ENCODE measurements around the gene FXN. TPM values are rescaled to one million over a fixed set of nuclear protein-coding genes. Genes with fewer than 3 reads are reported as not detected.

FXN gene
- total RNA-seq, 2 experiments from 2014 or later: 12.2 to 12.9 TPM

GRCh38 chr9:69115621-69116020 lies 80.1 kb downstream of the FXN start:
- no peak for ATAC-seq (ENCODE audit: poor library complexity)
- H3K36me3 Mint-ChIP-seq (ENCODE audit: low read depth): no peaks in the 10 kb centered on the region

GRCh38 chr9:69118656-69119055 lies 83.1 kb downstream of the FXN start:
- CTCF ChIA-PET: no interaction called here
- no peak for DNase-seq
- no peaks in the 10 kb centered on the region for H3K36me3 ChIP-seq (ENCODE audit: insufficient read depth, low read length)
- TF ChIP-seq CTCF (IDR thresholded peaks at IDR 0.05): no peak
- H3K27ac Mint-ChIP-seq: no peak overlapping the region
- intact Hi-C loops (cut with DNase I, micrococcal nuclease): no loop called here
- POLR2A ChIA-PET: no interaction called here
- H3K27me3 Mint-ChIP-seq: no peaks in the 10 kb centered on the region
- no peaks in the 10 kb centered on the region for H3K27me3 ChIP-seq (ENCODE audit: control insufficient read depth in 1 of 2, insufficient read depth in 2 of 2, low read length in 2 of 2)
- peak overlapping the region; percentile 13 for H3K4me3 Mint-ChIP-seq
- no peaks in the 10 kb centered on the region for H3K9me3 Mint-ChIP-seq
- no peak overlapping the region for H3K27ac ChIP-seq (ENCODE audit: low read depth in 1 of 2, low read length in 2 of 2)
- H3K4me3 ChIP-seq (ENCODE audit: low read length): no peak overlapping the region
- peaks cover 14% of the 10 kb centered on the region for H3K4me1 ChIP-seq (ENCODE audit: insufficient read depth, low read length)
- no peak for ATAC-seq (ENCODE audit: poor library complexity)
- H3K9me3 ChIP-seq (ENCODE audit: control insufficient read depth in 1 of 2, insufficient read depth in 1 of 2, low read length in 2 of 2): no peaks in the 10 kb centered on the region
- H3K36me3 Mint-ChIP-seq (ENCODE audit: low read depth): peaks cover 6% of the 10 kb centered on the region
- H3K4me1 Mint-ChIP-seq (ENCODE audit: low read depth): peaks cover 13% of the 10 kb centered on the region

More at GRCh38 chr9:69115621-69116020, 80.1 kb downstream of the FXN start:
- no peak overlapping the region for H3K27ac ChIP-seq (ENCODE audit: low read depth in 1 of 2, low read length in 2 of 2)
- H3K27me3 ChIP-seq (ENCODE audit: control insufficient read depth in 1 of 2, insufficient read depth in 2 of 2, low read length in 2 of 2): no peaks in the 10 kb centered on the region
- H3K36me3 ChIP-seq (ENCODE audit: insufficient read depth, low read length): no peaks in the 10 kb centered on the region
- peaks cover 3% of the 10 kb centered on the region for H3K4me1 ChIP-seq (ENCODE audit: insufficient read depth, low read length)
- no peak overlapping the region for H3K4me3 ChIP-seq (ENCODE audit: low read length)
- intact Hi-C loops (cut with DNase I, micrococcal nuclease): no loop called here
- Mint-ChIP-seq H3K4me1 (ENCODE audit: low read depth) (no peaks in the 10 kb centered on the region), H3K9me3 (no peaks in the 10 kb centered on the region), H3K4me3 (no peak overlapping the region), H3K27me3 (no peaks in the 10 kb centered on the region), H3K27ac (no peak overlapping the region)
- no peak for DNase-seq
- no peak for TF ChIP-seq CTCF (IDR thresholded peaks at IDR 0.05)
- ChIA-PET CTCF (no interaction called here), POLR2A (no interaction called here)
- no peaks in the 10 kb centered on the region for H3K9me3 ChIP-seq (ENCODE audit: control insufficient read depth in 1 of 2, insufficient read depth in 1 of 2, low read length in 2 of 2)

GRCh38 chr9:69120380-69121154 lies 85.0 kb downstream of the FXN start:
- Mint-ChIP-seq H3K27me3 (no peaks in the 10 kb centered on the region), H3K4me1 (ENCODE audit: low read depth) (peaks cover 13% of the 10 kb centered on the region), H3K27ac (no peak overlapping the region), H3K9me3 (no peaks in the 10 kb centered on the region), H3K4me3 (peak overlapping the region; percentile 89), H3K36me3 (ENCODE audit: low read depth) (peaks cover 6% of the 10 kb centered on the region)
- Histone ChIP-seq H3K4me3 (ENCODE audit: low read length) (peak overlapping the region; percentile 84), H3K36me3 (ENCODE audit: insufficient read depth, low read length) (no peaks in the 10 kb centered on the region), H3K9me3 (ENCODE audit: control insufficient read depth in 1 of 2, insufficient read depth in 1 of 2, low read length in 2 of 2) (no peaks in the 10 kb centered on the region), H3K4me1 (ENCODE audit: insufficient read depth, low read length) (peaks cover 14% of the 10 kb centered on the region), H3K27me3 (ENCODE audit: control insufficient read depth in 1 of 2, insufficient read depth in 2 of 2, low read length in 2 of 2) (no peaks in the 10 kb centered on the region), H3K27ac (ENCODE audit: low read depth in 1 of 2, low read length in 2 of 2) (no peak overlapping the region)
- intact Hi-C loops (cut with DNase I, micrococcal nuclease): no loop called here
- DNase-seq: peak in 3 of 14 experiments; percentile 2 to 16 (median 6)
- CTCF ChIA-PET: no interaction called here
- ATAC-seq (ENCODE audit: poor library complexity): no peak
- TF ChIP-seq CTCF (IDR thresholded peaks at IDR 0.05): no peak
- POLR2A ChIA-PET: interaction anchor here (0.5 to 1.9 kb wide), 5 partner anchors 11 to 84 kb away, joined by 3 to 6 read pairs (median 3); no protein-coding TSS in a partner anchor

Data from CD4-positive, alpha-beta T cell (primary cell).